HepG2 (cell line): ENCODE measurements around the gene HDGF. TPM values are rescaled to one million over a fixed set of nuclear protein-coding genes. Genes with fewer than 3 reads are reported as not detected.

Experiments
- ATF7-NPFF ChIP-seq: sonication (generic); formaldehyde crosslinking; IDR thresholded peaks from 2 replicates; pipeline ENCODE4 v1.8.1; 2023; ENCODE audit warnings: mild to moderate bottlenecking, low read depth, missing genetic modification reagents, moderate library complexity
- CHD4 ChIP-seq: fragments of 200-600 bp; sonication (generic); IDR thresholded peaks from 2 replicates; pipeline ENCODE4 v1.7.0; 2017; ENCODE audit warnings: mild to moderate bottlenecking, low read length, borderline replicate concordance
- EHMT2 ChIP-seq: fragments of 200-600 bp; sonication (generic); IDR thresholded peaks from 2 replicates; pipeline ENCODE4 v1.7.0; 2017; ENCODE audit warnings: antibody characterized with exemption, low read depth, low read length, borderline replicate concordance
- FOXA3 ChIP-seq: IDR thresholded peaks from 2 replicates; pipeline ENCODE4 v1.6.1; 2016; ENCODE audit warnings: missing genetic modification reagents, missing compliant biosample characterization
- FOXO4 ChIP-seq: sonication (generic); formaldehyde crosslinking; conservative IDR thresholded peaks from 2 replicates; pipeline ENCODE4 v1.8.1; 2023; ENCODE audit warnings: missing genetic modification reagents
- HMG20B ChIP-seq: conservative IDR thresholded peaks from 2 replicates; pipeline ENCODE4 v1.6.1; 2016; ENCODE audit warnings: missing genetic modification reagents, missing compliant biosample characterization
- MED8 ChIP-seq: sonication (generic); formaldehyde crosslinking; IDR thresholded peaks from 2 replicates; pipeline ENCODE4 v1.8.1; 2023; ENCODE audit warnings: mild to moderate bottlenecking, missing genetic modification reagents; ENCODE audit not compliant: insufficient replicate concordance
- NCOA5 ChIP-seq: sonication (generic); formaldehyde crosslinking; IDR thresholded peaks from 2 replicates; pipeline ENCODE4 v1.4.0; 2020; ENCODE audit warnings: missing genetic modification reagents
- RBM39 ChIP-seq: fragments of 200-400 bp; formaldehyde crosslinking; IDR thresholded peaks from one replicate; pipeline ENCODE4 v1.6.1; 2018; ENCODE audit warnings: antibody characterized with exemption, mild to moderate bottlenecking, low read depth, low read length; ENCODE audit not compliant: poor library complexity, severe bottlenecking
- SKI ChIP-seq: fragments of 450-650 bp; IDR thresholded peaks from one replicate; pipeline ENCODE4 v1.6.1; 2018; ENCODE audit warnings: mild to moderate bottlenecking; ENCODE audit not compliant: partially characterized antibody
- TBL1XR1 ChIP-seq: fragments of 150-350 bp; IDR thresholded peaks from 2 replicates; pipeline ENCODE4 v1.6.1; 2014; ENCODE audit warnings: borderline replicate concordance, low read length; ENCODE audit not compliant: partially characterized antibody
- ZNF180 ChIP-seq: sonication (generic); formaldehyde crosslinking; IDR thresholded peaks from 2 replicates; pipeline ENCODE4 v1.4.0; 2020; ENCODE audit warnings: low read depth, missing genetic modification reagents, borderline replicate concordance
- ZNF335 ChIP-seq: sonication (generic); formaldehyde crosslinking; IDR thresholded peaks from 2 replicates; pipeline ENCODE4 v1.4.0; 2020; ENCODE audit warnings: missing genetic modification reagents
- ZNF354B ChIP-seq: sonication (generic); formaldehyde crosslinking; IDR thresholded peaks from 2 replicates; pipeline ENCODE4 v1.8.0; 2022; ENCODE audit warnings: mild to moderate bottlenecking, missing genetic modification reagents
- ZNF564 ChIP-seq: sonication (generic); formaldehyde crosslinking; IDR thresholded peaks from 2 replicates; pipeline ENCODE4 v1.8.1; 2023; ENCODE audit warnings: mild to moderate bottlenecking, missing genetic modification reagents
- ZNF761 ChIP-seq: sonication (generic); formaldehyde crosslinking; conservative IDR thresholded peaks from 2 replicates; pipeline ENCODE4 v1.4.0; 2020; ENCODE audit warnings: mild to moderate bottlenecking, missing genetic modification reagents
- ZNF766 ChIP-seq: sonication (generic); formaldehyde crosslinking; IDR thresholded peaks from 2 replicates; pipeline ENCODE4 v1.5.0; 2020; ENCODE audit warnings: missing genetic modification reagents, borderline replicate concordance
- ZNF777 ChIP-seq: sonication (generic); formaldehyde crosslinking; IDR thresholded peaks from 2 replicates; pipeline ENCODE4 v1.4.0; 2020; ENCODE audit warnings: missing genetic modification reagents
- ZSCAN22 ChIP-seq: sonication (generic); formaldehyde crosslinking; IDR thresholded peaks from 2 replicates; pipeline ENCODE4 v1.4.0; 2020; ENCODE audit warnings: mild to moderate bottlenecking, missing genetic modification reagents
- polyA plus RNA-seq, 8 experiments: library from polyadenylated mRNA; depleted of rRNA in 3 of 8; stranded (reverse) in 7 of 8; unstranded in 1 of 8; fragments of >200 nt; fragmentation: Illumina TruSeq in 4 of 8; extraction: Trizol in 4 of 8; gene quantifications; 2 replicates each; pipeline versions ENCODE4 v1.2.1 to v1.2.3, GENCODE V29; 2011 to 2016; ENCODE audit warnings: low read depth in 4 of 8, missing spikeins in 1 of 8, mixed read lengths in 1 of 8; ENCODE audit not compliant: insufficient read depth in 1 of 8
- total RNA-seq, 5 experiments: library from RNA; depleted of rRNA; stranded (reverse); fragments of >200 nt; fragmentation: Illumina TruSeq; extraction: Trizol; gene quantifications; 2 replicates each; pipeline ENCODE4 v1.2.3, GENCODE V29; 2016; ENCODE audit warnings: low read depth in 1 of 5
- TF ChIP-seq, protein P1 (sequence below): sonication (generic); formaldehyde crosslinking; IDR thresholded peaks from 2 replicates; pipeline ENCODE4 v1.4.0; 2020; ENCODE audit warnings: missing genetic modification reagents
- TF ChIP-seq, protein P2 (sequence below): sonication (generic); formaldehyde crosslinking; IDR thresholded peaks from 2 replicates; pipeline ENCODE4 v1.4.0; 2020; ENCODE audit warnings: missing genetic modification reagents, borderline replicate concordance
- TF ChIP-seq, protein P3 (sequence below): sonication (generic); formaldehyde crosslinking; IDR thresholded peaks from 2 replicates; pipeline ENCODE4 v1.5.0; 2020; ENCODE audit warnings: missing genetic modification reagents

HDGF gene
- total and polyA plus RNA-seq, 2 of the 13 experiments (the other 11 are each of a cell fraction or from before 2014, with no cell fraction given) = 156 to 196 TPM

DNA sequence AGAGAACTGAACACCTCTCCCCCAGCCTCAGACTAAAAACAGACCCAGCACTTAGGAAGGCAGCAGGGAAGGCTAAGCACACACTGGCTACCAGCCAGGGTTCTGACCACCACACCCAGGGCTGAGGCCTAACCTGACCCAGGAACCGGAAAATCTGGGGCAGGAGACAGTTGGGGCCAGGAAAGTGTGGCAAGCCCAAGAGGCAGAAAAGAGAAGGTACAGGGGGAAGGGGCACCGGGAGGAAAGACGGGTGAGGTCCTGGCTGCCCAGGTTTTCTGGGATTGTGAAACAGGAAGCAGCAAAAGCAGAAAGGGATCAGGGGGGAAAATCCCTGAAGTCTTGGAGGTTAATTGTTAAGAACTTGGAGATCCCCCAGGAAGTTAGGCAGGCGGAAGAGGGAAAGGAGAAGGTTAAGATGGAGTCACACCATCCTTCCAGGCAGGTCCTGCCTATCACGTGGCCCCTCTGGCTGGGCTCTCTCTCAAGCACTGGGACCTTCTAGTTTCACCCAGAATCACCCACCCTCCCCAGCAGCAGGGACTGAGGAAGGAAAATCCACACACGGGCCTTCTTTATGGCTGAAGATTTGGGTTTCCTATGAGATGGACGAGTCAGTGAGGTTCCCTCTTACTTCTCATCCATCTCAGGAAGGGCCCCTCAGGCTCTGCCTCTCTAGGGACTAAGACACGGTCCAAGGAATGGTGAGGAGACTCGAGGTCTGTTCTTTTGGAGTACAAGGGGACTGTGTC is 2.6 kb downstream of the HDGF start (continued):
- TF ChIP-seq ZNF761 (CRISPR knock-in tag) (no peak), ZNF777 (no peak), ZNF766 (CRISPR knock-in tag) (no peak), ZSCAN22 (CRISPR knock-in tag) (no peak), CHD4 (no peak), ZNF180 (CRISPR knock-in tag) (no peak), FOXA3 (CRISPR knock-in tag) (no peak), TBL1XR1 (no peak), RBM39 (no peak), MED8 (CRISPR knock-in tag) (no peak), ZNF354B (CRISPR knock-in tag) (no peak), ZNF335 (CRISPR knock-in tag) (no peak), FOXO4 (CRISPR knock-in tag) (0 out of 2 replicates have a peak, but pooled peaks have one; percentile 57), HMG20B (CRISPR knock-in tag) (no peak), EHMT2 (no peak), NCOA5 (CRISPR knock-in tag) (no peak), SKI (no peak), ATF7-NPFF (CRISPR knock-in tag) (no peak), ZNF564 (CRISPR knock-in tag) (peak; percentile 37; the same call in 1 of the 2 replicates)
- TF ChIP-seq, protein P1, sequence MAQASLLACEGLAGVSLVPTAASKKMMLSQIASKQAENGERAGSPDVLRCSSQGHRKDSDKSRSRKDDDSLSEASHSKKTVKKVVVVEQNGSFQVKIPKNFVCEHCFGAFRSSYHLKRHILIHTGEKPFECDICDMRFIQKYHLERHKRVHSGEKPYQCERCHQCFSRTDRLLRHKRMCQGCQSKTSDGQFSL (CRISPR knock-in tag) = no peak
- TF ChIP-seq, protein P2, sequence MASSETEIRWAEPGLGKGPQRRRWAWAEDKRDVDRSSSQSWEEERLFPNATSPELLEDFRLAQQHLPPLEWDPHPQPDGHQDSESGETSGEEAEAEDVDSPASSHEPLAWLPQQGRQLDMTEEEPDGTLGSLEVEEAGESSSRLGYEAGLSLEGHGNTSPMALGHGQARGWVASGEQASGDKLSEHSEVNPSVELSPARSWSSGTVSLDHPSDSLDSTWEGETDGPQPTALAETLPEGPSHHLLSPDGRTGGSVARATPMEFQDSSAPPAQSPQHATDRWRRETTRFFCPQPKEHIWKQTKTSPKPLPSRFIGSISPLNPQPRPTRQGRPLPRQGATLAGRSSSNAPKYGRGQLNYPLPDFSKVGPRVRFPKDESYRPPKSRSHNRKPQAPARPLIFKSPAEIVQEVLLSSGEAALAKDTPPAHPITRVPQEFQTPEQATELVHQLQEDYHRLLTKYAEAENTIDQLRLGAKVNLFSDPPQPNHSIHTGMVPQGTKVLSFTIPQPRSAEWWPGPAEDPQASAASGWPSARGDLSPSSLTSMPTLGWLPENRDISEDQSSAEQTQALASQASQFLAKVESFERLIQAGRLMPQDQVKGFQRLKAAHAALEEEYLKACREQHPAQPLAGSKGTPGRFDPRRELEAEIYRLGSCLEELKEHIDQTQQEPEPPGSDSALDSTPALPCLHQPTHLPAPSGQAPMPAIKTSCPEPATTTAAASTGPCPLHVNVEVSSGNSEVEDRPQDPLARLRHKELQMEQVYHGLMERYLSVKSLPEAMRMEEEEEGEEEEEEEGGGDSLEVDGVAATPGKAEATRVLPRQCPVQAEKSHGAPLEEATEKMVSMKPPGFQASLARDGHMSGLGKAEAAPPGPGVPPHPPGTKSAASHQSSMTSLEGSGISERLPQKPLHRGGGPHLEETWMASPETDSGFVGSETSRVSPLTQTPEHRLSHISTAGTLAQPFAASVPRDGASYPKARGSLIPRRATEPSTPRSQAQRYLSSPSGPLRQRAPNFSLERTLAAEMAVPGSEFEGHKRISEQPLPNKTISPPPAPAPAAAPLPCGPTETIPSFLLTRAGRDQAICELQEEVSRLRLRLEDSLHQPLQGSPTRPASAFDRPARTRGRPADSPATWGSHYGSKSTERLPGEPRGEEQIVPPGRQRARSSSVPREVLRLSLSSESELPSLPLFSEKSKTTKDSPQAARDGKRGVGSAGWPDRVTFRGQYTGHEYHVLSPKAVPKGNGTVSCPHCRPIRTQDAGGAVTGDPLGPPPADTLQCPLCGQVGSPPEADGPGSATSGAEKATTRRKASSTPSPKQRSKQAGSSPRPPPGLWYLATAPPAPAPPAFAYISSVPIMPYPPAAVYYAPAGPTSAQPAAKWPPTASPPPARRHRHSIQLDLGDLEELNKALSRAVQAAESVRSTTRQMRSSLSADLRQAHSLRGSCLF (CRISPR knock-in tag) = no peak
- TF ChIP-seq, protein P3, sequence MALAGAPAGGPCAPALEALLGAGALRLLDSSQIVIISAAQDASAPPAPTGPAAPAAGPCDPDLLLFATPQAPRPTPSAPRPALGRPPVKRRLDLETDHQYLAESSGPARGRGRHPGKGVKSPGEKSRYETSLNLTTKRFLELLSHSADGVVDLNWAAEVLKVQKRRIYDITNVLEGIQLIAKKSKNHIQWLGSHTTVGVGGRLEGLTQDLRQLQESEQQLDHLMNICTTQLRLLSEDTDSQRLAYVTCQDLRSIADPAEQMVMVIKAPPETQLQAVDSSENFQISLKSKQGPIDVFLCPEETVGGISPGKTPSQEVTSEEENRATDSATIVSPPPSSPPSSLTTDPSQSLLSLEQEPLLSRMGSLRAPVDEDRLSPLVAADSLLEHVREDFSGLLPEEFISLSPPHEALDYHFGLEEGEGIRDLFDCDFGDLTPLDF = no peak
